ENCODE results near the gene NTNG1.
"Not testable (repeated sequence)": the region's sequence is repeated elsewhere in the genome, so short reads cannot be mapped to it uniquely, and the experiment has no call there.

The NTNG1 gene

GRCh38 chr1:107140703-107141490 is at the start of gene NTNG1:
TSS of gene NTNG1 (plus strand) at chr1:107141039.
- peak; percentile 32 for DNase-seq

- no peak for DNase-seq
Observed at GRCh38 chr1:107091418-107091817, 49.4 kb upstream of the NTNG1 start.

GRCh38 chr1:107093395-107093794 is 47.4 kb upstream of the NTNG1 start:
- not testable (repeated sequence) for DNase-seq

GRCh38 chr1:107095647-107096046 is 45.2 kb upstream of the NTNG1 start:
- no peak for DNase-seq

- no peak for DNase-seq
Observed at GRCh38 chr1:107096690-107097089, 44.1 kb upstream of the NTNG1 start.

- no peak for DNase-seq
Observed at GRCh38 chr1:107098961-107099360, 41.9 kb upstream of the NTNG1 start.

- no peak for DNase-seq
Observed at GRCh38 chr1:107100331-107100984, 40.4 kb upstream of the NTNG1 start.

GRCh38 chr1:107105914-107106313 is 34.9 kb upstream of the NTNG1 start:
- no peak for DNase-seq

GRCh38 chr1:107110326-107110725 is 30.5 kb upstream of the NTNG1 start:
- no peak for DNase-seq

- no peak for DNase-seq
Observed at GRCh38 chr1:107116306-107116790, 24.5 kb upstream of the NTNG1 start.

- DNase-seq, result no peak
Observed at GRCh38 chr1:107122225-107122624, 18.6 kb upstream of the NTNG1 start.

- DNase-seq, result no peak
Observed at GRCh38 chr1:107123741-107124140, 17.1 kb upstream of the NTNG1 start.

- DNase-seq, result no peak
Observed at GRCh38 chr1:107124694-107125093, 16.1 kb upstream of the NTNG1 start.

GRCh38 chr1:107132195-107132594 is 8.6 kb upstream of the NTNG1 start:
- no peak for DNase-seq

GRCh38 chr1:107132780-107133179 is 8.1 kb upstream of the NTNG1 start:
- DNase-seq, result no peak

- no peak for DNase-seq
Observed at GRCh38 chr1:107135463-107135862, 5.4 kb upstream of the NTNG1 start.

GRCh38 chr1:107138166-107138565 is 2.7 kb upstream of the NTNG1 start:
- DNase-seq, result no peak

- no peak for DNase-seq
Observed at GRCh38 chr1:107138767-107139445, 1.9 kb upstream of the NTNG1 start.

- no peak for DNase-seq
Observed at GRCh38 chr1:107139833-107140702, 771 bp upstream of the NTNG1 start.

- DNase-seq, result no peak
Observed at GRCh38 chr1:107141491-107142126, 770 bp downstream of the NTNG1 start.

- DNase-seq, result no peak
Observed at GRCh38 chr1:107142140-107142542, 1.3 kb downstream of the NTNG1 start.

- no peak for DNase-seq
Observed at GRCh38 chr1:107142666-107143065, 1.8 kb downstream of the NTNG1 start.
